NCI-H146 (cell line): Measurements from ENCODE around the gene OR10A3.

Source experiments
- DNase-seq: peaks from one replicate; lab custom pipeline; 2025; lab: John Stamatoyannopoulos, UW

The OR10A3 gene

DNA sequence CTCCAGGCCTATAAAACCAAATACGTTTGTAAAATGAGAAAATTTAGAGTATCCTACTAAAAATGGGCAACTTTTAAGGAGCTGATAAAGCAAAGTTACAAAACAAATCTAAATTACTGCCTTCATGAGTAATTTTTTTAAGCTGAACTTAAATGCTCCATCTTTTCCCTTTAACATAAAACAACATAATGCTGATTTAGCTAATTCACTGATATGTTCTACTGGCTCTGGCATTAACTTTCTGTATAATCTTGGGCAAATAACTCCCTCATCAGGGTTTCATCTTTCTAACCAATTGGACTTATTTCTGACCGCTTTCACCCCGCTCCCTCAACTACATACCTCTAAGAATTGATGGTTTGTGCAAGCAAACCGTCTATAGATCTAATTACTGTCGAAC, 362 bp downstream of the OR10A3 start:
- DNase-seq, result no peak

DNA sequence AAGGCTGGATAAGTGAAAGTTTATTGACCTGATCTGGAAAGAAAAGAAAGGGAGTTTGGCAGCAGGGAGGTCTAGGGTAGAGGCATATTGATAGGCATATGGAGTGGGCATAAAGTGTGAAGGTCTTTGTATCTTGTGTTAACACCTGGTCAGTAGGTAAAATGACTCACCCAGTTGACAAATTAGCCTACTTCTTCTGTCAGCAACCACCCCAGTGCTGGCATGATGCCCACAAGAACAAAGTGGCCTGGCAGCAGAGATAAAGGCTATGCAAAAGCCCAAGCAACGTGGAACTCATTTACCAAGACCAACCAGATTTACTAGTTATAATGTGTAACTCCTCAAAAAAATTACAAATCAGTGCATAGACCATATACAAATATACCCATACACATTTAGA, 4.9 kb downstream of the OR10A3 start:
- DNase-seq, result no peak

DNA sequence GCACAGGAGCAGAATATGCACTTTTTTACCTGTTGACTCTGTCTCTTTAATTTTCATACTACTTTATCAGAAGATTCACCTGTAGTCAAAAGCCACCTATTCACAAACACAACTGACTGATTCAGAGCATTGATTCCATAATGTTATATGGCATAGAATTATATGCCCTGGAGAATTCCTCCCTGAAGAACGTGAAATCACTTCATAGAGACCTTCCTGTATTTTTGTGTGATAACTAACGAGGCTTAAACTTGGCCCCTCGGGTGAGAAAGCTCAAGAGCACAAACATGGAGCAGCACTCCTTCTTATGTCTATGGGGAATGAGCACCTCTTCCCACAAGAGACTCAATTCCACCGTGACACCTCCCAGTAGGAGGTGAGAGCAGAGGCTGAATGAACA, 10.3 kb downstream of the OR10A3 start, which contains the start of gene OR10A6:
Gene OR10A6, minus strand, starts transcription at position 101 of the 400 bp plus-strand sequence. CDS start 2,606 bp downstream, outside the sequence.
- DNase-seq, result no peak

DNA sequence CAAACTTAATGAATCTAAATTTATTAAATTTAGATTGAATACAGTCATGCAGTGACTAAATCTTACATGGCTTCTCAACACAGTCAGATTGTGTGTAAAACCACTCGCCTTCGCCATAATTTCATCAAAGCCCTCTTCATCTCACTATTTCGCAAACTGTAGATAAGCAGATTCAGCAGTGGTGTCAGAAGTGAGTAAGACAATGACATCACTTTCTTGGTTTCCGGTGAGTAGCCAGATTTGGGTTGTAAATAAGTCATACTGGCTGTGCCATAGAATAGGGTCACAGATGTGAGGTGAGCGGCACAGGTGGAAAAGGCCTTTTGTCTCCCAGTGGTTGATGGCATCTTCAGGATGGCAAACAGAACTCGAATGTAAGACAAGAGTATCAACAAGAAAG, 13.9 kb downstream of the OR10A3 start:
- DNase-seq, result no peak

DNA sequence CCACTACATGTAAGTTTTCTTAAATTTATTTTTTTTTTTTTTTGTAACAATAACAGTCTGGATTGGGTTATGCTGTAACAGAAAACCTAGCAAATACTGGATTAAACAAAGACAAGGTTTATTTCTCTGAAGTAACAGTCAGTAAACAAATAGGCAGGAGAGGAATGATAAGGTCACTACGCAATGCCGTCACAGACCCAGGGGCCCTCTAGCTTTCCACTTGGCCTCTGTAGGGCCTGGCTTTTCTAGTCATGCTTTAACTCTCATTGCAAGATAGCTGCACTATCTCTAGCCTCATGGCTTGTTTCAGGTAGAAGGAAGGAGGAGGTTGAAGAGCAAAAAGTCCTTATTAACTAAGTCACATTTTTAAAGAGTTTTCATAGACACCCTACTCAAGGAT, 17.0 kb downstream of the OR10A3 start:
- DNase-seq, result no peak

DNA sequence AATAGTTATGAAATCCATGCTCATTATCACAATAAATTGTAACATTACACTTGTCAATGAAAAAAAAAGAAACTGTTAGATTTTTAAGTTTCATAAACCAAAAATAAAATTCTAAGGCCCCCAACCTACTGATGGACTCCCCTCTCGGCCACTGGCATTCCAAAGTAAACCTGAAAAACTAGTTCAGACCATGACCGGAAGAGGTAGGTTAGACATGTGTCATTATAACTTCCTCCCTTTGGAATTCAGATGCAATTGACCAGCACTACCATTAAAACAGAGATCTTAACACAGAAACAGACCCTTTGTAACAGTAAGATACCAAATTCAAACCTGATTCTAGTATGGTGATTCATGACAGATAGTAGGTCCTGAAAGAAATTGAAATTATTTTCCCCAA, 23.4 kb downstream of the OR10A3 start:
- DNase-seq, result no peak

DNA sequence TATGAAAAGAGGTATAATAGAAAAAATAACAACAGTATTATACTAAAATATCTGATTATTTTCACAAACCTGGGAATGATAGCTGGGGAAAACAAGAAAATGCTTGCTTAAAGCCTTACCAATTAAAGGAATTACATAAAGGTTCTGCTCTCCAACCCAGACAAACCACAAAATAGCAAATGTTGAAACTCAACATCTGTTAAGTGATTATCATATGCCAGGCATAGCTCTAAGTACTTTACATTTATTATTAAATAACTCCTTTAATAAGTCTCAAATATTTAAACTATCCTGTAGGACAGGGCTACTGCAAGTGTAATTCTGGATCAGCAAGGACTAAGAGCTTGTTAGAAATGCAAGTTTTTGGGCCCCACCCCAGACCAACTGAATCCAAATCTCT, 30.5 kb downstream of the OR10A3 start:
- no peak for DNase-seq

DNA sequence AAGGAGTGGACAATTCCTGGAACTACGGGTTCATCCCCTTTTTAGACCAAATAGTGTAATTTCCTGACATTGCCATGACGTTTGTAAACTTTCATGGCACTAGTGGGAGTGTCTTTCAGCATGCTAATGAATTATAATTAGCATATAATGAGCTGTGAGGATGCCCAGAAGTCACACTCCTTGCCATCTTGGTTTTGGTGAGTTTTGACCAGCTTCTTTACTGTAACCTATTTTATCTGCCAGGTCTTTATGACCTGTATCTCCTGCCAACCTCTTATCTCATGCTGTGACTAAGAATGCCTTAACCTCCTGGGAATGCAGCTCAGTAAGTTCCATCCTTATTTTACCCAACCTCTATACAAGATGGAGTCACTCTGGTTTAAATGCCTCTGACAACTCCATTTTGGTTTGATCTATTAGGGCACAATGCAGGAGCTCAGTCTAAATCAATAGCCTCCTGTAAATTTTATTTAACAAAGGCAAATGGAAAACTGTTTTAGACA, 31.2 kb downstream of the OR10A3 start:
- DNase-seq, result no peak

DNA sequence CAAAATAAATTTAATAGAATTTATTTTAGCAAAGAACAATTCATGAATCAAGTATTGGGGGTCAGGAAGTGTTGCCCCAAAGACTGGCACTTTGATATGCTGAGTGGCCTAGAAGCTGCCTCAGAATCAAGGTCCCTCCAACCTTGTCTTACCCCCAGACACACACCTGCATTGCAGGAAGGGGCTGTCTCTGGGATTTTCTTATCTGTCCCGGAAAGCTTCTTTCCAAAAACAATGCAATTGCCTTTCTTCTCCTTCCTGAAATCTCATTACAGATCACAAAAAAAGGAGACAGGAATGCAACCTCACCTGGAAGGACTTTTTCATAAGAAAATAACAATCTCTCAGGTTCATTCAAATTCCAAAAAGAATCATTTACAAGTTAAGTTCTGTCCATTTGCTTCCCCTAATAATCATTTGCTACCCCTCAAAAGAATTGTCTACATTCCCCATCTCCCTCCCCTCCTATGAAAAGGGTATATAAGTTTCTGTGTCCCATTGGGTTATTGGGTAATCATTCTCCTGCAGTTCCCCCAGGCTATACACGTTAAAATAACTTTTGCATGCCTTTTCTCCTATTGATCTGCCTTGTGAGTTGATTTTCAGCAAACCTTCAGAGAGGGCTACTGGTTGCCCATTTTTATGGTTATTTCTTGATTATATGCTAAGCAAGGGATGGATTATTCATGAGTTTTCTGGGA, 31.8 kb downstream of the OR10A3 start:
- no peak for DNase-seq

DNA sequence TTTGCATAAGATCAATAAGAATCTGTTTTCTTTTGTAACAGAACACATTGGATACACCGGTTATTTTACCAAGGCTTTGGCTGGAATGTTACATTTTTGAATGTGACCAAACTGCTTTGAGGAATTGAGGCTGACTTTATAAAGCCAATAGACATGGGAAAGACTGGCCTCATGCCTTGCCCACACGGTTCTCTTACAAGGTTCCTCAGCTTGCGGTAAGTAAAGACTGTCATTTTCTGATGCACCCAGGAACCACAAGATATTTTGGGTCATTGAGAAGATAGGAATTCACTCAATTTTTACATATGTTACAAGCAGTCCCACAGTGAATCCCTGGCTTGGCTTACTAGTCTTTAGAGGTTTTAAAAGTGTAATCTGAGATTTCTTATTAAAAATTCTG, 34.4 kb downstream of the OR10A3 start:
- DNase-seq, result no peak

DNA sequence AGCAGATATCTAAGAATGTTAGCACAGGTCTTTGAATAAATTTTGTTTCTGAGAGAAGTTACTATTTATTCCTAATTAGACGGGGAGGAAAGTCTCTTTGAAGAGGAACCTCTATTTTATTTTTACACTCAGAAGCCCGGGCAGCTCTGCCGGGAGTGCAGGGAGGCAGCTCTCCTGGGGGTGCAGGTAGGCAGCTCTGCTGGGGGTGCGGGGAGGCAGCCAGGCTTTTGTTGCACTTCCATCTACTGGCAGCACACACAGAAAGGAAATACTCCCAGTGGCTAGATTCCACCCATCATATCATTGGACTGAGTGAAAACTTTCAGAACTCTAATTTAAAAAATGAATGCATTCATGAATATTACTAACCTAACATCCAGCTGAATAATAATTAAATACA, 35.0 kb downstream of the OR10A3 start:
- DNase-seq, result no peak

DNA sequence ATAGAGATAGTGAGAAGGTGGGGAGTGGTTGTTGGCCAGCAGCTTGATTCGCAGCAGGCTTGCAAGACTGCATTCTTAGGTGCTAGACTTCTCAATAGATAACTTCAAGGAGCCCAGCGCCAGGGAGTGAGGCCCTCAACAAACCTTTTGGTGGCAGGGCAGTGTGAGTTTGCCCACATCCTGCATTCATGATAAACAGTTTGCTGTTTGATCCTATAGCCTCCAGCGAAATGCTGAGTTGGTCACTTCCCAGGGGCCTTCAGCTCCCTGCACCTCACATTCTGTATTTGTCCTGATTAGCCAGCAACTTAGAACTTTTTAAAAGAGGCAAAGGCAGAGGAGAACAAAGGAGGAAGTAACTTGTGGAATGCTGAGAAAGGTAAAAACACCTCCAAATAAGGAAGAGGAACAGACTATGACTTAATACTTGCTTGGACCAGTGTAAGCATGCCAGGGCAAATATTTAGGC, 35.5 kb downstream of the OR10A3 start:
- no peak for DNase-seq

DNA sequence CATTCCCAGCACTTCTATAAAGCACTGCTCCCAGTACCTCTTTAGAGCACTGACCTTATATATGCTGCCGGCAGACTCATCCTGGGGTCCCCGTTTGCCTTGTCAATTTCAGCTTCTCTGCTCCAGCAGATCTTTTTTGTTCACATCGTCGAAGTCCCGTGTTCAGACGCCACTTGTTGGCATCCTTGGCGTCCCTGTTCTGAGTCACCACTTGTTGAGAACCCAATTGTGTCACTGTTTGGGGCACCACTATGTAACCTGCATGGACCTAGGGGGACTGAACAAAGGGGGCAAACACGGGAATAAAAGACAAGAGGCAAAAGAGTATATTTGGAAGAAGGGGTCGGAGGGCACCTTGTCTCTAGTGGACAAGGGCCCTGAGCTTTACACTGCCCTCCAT, 36.0 kb downstream of the OR10A3 start:
- no peak for DNase-seq

DNA sequence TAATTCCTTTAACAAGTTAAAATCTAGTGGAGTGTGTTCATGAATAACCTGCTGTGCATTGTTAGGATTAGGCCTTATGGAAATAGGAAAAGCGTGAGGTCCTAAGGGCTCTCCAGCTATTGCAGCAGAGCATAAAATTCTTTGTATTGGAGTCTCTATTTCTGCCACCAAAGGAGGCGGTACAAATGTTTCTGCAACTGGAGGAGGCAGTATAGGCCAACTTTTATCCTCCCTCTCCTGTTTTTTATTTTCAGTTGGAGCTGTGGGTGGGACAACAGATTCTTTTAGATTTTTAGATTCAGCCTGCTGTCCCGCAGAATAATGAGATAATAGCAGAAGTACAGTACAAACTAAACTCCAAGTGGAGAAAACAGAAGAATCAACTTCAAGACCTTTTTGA, 36.6 kb downstream of the OR10A3 start:
- DNase-seq, result no peak

DNA sequence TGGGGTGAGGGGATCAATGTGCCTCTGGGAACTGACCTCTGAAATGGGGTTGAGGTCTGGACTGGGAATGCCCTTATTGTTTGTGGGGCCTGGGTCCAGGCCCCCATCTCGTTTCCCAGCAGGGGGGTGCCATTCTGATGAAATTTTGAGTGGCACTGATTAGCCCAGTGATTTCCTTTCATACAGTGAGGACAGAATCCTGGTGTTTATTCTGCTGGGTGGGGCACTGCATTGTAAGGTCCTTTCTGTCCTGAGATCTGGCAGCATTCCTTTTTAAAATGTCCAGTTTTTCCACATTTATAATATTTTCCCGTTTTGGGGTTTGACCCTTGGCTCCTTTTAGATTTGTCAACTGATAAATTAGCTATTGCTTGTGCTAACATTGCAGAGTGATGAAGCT, 37.6 kb downstream of the OR10A3 start:
- DNase-seq, result no peak

DNA sequence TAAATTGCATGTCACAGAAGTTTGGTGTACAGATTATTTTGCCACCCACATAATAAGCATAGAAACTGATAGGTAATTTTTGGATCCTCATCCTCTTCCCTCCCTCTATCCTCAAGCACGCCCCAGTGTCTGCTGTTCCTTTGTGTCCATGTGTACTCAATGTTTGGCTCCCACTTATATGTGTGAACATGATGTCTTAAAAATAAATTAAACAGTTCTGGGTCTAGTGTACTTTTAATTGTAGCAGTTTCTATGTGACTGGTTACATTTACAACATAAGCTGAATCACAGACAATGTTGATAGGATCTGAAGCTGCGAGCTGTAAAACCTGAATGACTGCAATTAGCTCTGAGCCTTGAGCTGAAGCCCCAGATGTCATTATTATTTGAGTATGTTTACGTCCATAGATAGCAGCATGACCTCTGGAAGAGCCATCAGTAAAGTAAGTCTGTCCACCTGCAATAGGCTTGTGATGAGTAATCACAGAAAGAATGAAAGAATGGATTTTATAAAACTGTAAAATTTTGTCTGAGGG, 40.1 kb downstream of the OR10A3 start:
- no peak for DNase-seq

DNA sequence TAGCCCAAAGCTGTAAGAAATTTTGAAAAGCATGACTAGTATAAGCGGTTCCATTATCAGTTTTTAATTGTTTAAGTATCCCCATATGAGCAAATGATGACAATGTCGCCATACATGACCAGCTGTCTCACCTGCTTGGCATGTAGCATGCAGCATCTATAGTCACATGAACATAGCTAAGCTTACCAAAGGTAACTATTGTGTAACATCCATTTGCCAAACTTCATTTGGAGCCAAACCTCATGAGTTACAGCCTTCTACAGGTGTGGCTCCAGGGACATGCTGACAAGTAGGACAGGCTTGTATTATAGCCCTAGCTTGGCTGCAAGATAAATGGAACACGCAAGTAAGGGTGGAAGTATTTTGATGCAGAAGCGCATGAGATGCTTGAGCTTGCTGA, 40.8 kb downstream of the OR10A3 start:
- no peak for DNase-seq

DNA sequence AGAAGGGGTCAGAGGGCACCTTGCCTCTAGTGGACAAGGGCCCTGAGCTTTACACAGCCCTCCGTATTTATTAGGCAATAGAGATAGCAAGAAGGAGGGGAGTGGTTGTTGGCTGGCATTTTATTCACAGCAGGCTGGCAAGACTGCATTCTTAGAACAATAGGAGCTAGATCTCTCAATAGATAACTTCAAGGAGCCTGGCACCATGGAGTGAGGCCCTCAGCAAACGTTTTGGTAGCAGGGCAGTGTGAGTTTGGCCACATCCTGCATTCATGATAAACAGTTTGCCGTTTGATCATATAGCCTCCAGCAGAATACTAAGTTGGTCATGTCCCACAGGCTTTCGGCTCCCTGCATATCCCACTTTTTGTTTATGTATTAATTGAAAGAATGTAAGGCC, 42.1 kb downstream of the OR10A3 start:
- no peak for DNase-seq

DNA sequence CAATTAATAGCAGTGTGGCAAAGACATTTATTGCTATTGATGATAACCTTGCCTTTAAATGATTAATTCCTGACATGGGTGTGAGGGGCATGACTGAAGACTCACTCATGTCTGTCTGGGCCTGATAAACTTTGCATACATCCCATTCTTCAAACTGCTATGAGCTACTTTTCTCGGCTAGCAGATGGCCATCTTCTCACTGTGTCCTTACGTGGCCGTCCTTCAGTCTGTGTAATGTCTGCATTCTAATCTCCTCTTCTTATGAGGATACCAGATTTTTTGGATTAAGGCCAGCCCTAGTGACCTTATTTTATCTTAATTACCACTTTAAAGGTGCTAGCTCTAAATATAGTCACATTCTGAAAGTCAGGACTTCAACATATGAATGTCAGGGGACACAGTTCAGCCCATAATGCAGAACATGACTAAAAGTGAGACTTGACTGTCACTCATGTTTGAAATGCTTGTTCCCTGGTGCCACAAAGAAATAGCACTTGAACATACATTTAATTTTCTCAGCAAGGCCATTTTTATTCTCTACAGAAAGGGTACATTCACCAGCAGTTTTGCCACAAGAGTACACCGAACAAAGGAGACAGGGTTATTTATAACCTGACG, 42.7 kb downstream of the OR10A3 start:
- no peak for DNase-seq

DNA sequence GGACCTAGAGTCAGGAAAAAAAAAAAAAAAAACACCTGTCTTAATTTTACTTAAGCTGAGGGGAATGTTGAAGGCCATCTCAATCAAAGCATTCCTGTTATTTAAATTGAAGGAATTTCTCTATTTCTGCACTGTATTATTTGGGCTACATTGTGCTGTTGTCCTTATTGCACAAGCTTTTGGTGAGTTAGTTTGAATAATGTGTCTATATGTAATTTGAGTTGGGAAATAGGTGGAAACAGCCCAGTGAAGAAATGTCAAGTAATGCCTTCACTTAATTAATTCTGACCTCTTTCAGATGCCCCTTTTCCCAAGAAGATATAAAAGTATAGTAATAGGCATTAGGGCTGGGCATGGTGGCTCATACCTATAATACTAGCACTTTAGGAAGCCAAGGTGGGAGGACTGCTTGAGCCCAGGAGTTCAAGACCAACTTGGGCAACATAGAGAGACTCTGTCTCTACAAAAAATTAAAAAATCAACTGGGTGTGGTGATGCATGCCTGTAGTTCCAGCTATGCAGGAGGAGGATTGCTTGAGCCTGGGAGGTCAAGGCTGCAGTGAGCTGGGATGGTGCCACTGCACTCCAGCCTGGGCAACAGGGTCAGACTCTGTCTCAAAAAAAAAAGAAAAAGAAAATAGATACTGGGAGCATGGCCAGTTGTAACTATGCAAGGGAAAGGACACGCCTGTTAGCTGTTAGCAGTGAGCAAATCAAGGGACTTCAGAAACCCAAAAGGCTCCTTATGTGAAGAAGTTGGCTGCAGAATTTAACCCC, 45.3 kb downstream of the OR10A3 start:
- DNase-seq, result no peak

DNA sequence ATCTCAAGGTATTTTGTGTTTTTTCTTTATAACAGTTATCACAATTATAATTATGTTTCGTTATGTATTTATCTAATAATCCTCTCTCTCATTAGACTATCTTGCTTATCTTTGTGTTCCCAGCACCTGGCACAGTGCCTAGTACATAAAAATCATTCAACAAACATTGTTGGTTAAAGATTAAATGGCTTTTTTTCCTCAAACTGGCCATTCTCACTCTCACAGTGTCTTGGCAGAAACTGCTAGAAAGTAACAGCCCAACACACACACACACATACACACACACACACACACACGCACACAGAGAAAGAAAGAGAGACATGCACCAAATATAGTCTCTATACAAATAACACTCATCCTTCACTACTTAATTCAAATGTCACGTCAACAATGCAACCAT, 47.3 kb downstream of the OR10A3 start:
- DNase-seq, result no peak

DNA sequence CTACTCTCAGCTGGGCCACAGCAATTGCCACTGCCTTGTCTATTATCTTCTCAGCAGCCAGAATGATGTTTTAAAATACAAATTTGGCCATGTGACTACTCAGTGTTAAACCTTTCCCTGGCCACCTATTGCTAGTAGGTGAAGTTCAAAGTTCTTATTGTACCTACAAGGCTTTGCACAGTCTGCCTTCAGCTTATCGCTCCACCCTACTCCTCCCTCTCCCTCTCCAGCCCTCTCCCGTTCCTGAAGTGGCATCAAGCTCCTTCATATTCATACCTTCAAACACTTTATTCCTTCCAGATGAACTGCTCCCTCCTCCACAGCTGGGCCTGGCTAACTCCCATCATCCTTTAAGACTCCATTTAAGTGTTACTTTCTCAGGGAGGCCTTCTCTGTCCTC, 47.7 kb downstream of the OR10A3 start:
- no peak for DNase-seq

DNA sequence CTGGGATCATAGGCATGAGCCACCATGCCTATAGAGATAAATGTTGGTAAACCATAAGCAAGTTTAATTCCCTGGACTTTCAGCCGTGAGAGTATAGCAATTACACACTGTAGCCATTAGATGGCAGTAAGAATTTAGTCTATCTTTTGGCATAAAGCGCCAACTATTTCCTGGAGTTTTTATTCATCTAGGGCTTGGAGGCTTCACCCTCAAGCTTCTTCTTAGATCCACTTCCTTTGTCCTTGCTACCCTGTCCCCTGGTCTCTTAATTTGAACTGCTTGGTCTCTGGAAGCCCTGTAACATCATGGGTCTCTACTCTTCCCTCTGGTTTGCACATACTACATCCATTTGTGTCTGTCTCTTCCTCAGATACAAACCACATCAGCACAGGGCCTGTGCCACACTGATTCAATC, 48.7 kb downstream of the OR10A3 start:
- peak; percentile 23 for DNase-seq
